PC-3 (cell line): ENCODE data around the gene USH2A. TPM values are rescaled to one million over a fixed set of nuclear protein-coding genes. Genes with fewer than 3 reads are reported as not detected.
"Not testable (repeated sequence)": the region's sequence is repeated elsewhere in the genome, so short reads cannot be mapped to it uniquely, and the experiment has no call there.

ENCODE experiments used
- ATAC-seq: fragments of 200-7000 bp; cut with Tn5 transposase; 2 replicates; pipeline ENCODE4 v1.9.1; 2020; ENCODE audit warnings: mild to moderate bottlenecking, moderate library complexity
- BruUV-seq: library from RNA; stranded (reverse); fragments of 400-500 nt; replicated peaks from 2 replicates; lab custom pipeline; 2021; lab: Mats Ljungman, UMichigan
- CTCF ChIA-PET: fragments of 300-600 bp; sonication (Branson Sonifier 250); formaldehyde crosslinking; loops from one replicate; lab custom pipeline; 2022; ENCODE audit warnings: antibody characterized with exemption; lab: Charles Lee
- POLR2A ChIA-PET: fragments of 300-600 bp; sonication (Branson Sonifier 250); formaldehyde crosslinking; loops from one replicate; lab custom pipeline; 2022; ENCODE audit warnings: antibody characterized with exemption; ENCODE audit not compliant: unreplicated experiment; lab: Charles Lee
- DNase-seq: peaks from one replicate; pipeline ENCODE4 v3.0.0-alpha.2; 2015
- H2AFZ ChIP-seq: fragments of 300-600 bp; sonication (generic); 2 replicates; pipeline ENCODE4 v1.6.0; 2016; ENCODE audit warnings: antibody characterized with exemption, low read length
- H3F3A ChIP-seq: fragments of 300-600 bp; sonication (generic); one replicate; pipeline ENCODE4 v1.6.0; 2017; ENCODE audit warnings: antibody characterized with exemption, low read length, control low read depth, mild to moderate bottlenecking; ENCODE audit not compliant: unreplicated experiment
- H3K27ac ChIP-seq: fragments of 300-600 bp; sonication (generic); 2 replicates; pipeline ENCODE4 v1.5.1; 2016; ENCODE audit warnings: mild to moderate bottlenecking, low read length
- H3K27me3 ChIP-seq: fragments of 300-600 bp; sonication (generic); 2 replicates; pipeline ENCODE4 v1.6.1; 2016; ENCODE audit warnings: low read length, mixed read lengths
- H3K36me3 ChIP-seq: fragments of 300-600 bp; sonication (generic); 2 replicates; pipeline ENCODE4 v1.6.1; 2016; ENCODE audit warnings: low read depth, mixed run types, low read length, mixed read lengths
- H3K4me1 ChIP-seq: fragments of 300-600 bp; sonication (generic); 2 replicates; pipeline ENCODE4 v1.5.1; 2016; ENCODE audit warnings: low read length; ENCODE audit not compliant: insufficient read depth
- H3K4me2 ChIP-seq: fragments of 300-600 bp; sonication (generic); 2 replicates; pipeline ENCODE4 v1.6.0; 2016; ENCODE audit warnings: low read length
- H3K4me3 ChIP-seq: fragments of 300-600 bp; sonication (generic); 2 replicates; pipeline ENCODE4 v1.5.1; 2016; ENCODE audit warnings: mild to moderate bottlenecking, low read length, mixed read lengths
- H3K79me2 ChIP-seq: fragments of 300-600 bp; sonication (generic); 2 replicates; pipeline ENCODE4 v1.6.1; 2017; ENCODE audit warnings: low read length, mixed read lengths
- H3K9ac ChIP-seq: fragments of 300-600 bp; sonication (generic); 2 replicates; pipeline ENCODE4 v1.6.0; 2016; ENCODE audit warnings: mild to moderate bottlenecking, low read length
- H3K9me2 ChIP-seq: fragments of 300-600 bp; sonication (generic); replicated peaks from 2 replicates; pipeline ENCODE4 v1.6.1; 2016; ENCODE audit warnings: mixed run types, low read length, mixed read lengths
- H3K9me3 ChIP-seq: fragments of 300-600 bp; sonication (generic); 2 replicates; pipeline ENCODE4 v1.6.1; 2016; ENCODE audit warnings: low read length, mixed read lengths
- H4K20me1 ChIP-seq: fragments of 300-600 bp; sonication (generic); 2 replicates; pipeline ENCODE4 v1.6.1; 2016; ENCODE audit warnings: low read length, mixed read lengths
- CTCF ChIP-seq: fragments of 300-600 bp; sonication (generic); conservative IDR thresholded peaks from 2 replicates; pipeline ENCODE4 v1.5.1; 2017; ENCODE audit warnings: antibody characterized with exemption, low read depth, mild to moderate bottlenecking, low read length
- EZH2 ChIP-seq: fragments of 300-600 bp; sonication (generic); IDR thresholded peaks from one replicate; pipeline ENCODE4 v1.6.1; 2017; ENCODE audit warnings: antibody characterized with exemption, mild to moderate bottlenecking, low read length; ENCODE audit not compliant: unreplicated experiment
- EZH2phosphoT487 ChIP-seq: fragments of 300-600 bp; sonication (generic); IDR thresholded peaks from 2 replicates; pipeline ENCODE4 v1.6.1; 2018; ENCODE audit warnings: mild to moderate bottlenecking, antibody characterized with exemption, low read length, borderline replicate concordance
- intact Hi-C: fragments of 100-400 bp; cut with micrococcal nuclease; formaldehyde crosslinking; loops from 2 replicates; pipeline ENCODE4 v1.9.0; 2023
- total RNA-seq: library from RNA; depleted of rRNA; stranded (reverse); fragments of >200 nt; gene quantifications from 2 replicates; pipeline ENCODE4 v1.2.3, GENCODE V29; 2014

Gene USH2A
- total RNA-seq, 1 experiment from 2014 or later: not detected

GRCh38 chr1:216350186-216350585, 73.1 kb downstream of the USH2A start:
- intact Hi-C loops: no loop called here
- no peak overlapping the region for H2AFZ ChIP-seq
- H3K9me2 ChIP-seq: no peaks in the 10 kb centered on the region
- POLR2A ChIA-PET: no interaction called here
- H3K79me2 ChIP-seq: no peaks in the 10 kb centered on the region
- no peaks in the 10 kb centered on the region for H3K4me1 ChIP-seq
- BruUV-seq: no TSS peak
- no peak overlapping the region for H3K4me3 ChIP-seq
- H3K9me3 ChIP-seq: no peaks in the 10 kb centered on the region
- H3K27me3 ChIP-seq: no peaks in the 10 kb centered on the region
- H3F3A ChIP-seq: no peaks in the 10 kb centered on the region
- H3K27ac ChIP-seq: no peak overlapping the region
- no peaks in the 10 kb centered on the region for H3K36me3 ChIP-seq
- no peak overlapping the region for H3K4me2 ChIP-seq
- H4K20me1 ChIP-seq: no peaks in the 10 kb centered on the region
- no peak overlapping the region for H3K9ac ChIP-seq
- DNase-seq (no peak), ATAC-seq (no peak)
- CTCF ChIA-PET: no interaction called here
- TF ChIP-seq EZH2phosphoT487 (no peak), CTCF (no peak), EZH2 (no peak)

GRCh38 chr1:216346526-216346925, 76.7 kb downstream of the USH2A start:
- H3K4me1 ChIP-seq: no peaks in the 10 kb centered on the region
- H3K79me2 ChIP-seq: no peaks in the 10 kb centered on the region
- H2AFZ ChIP-seq: no peak overlapping the region
- ChIA-PET POLR2A (no interaction called here), CTCF (no interaction called here)
- ATAC-seq: no peak
- H3K36me3 ChIP-seq: no peaks in the 10 kb centered on the region
- H3F3A ChIP-seq: no peaks in the 10 kb centered on the region
- no peaks in the 10 kb centered on the region for H4K20me1 ChIP-seq
- BruUV-seq: no TSS peak
- no peaks in the 10 kb centered on the region for H3K9me3 ChIP-seq
- no peak overlapping the region for H3K4me3 ChIP-seq
- DNase-seq: no peak
- H3K27ac ChIP-seq: no peak overlapping the region
- no peak for TF ChIP-seq CTCF
- no peak overlapping the region for H3K4me2 ChIP-seq
- no peaks in the 10 kb centered on the region for H3K27me3 ChIP-seq
- intact Hi-C loops: no loop called here
- H3K9me2 ChIP-seq: no peaks in the 10 kb centered on the region
- no peak overlapping the region for H3K9ac ChIP-seq

- H3K4me2 ChIP-seq, H3K9me3 ChIP-seq, ATAC-seq, H3K4me3 ChIP-seq, intact Hi-C loops, H3K9me2 ChIP-seq, H3K79me2 ChIP-seq, DNase-seq, H3K4me1 ChIP-seq, H4K20me1 ChIP-seq, CTCF ChIA-PET, BruUV-seq, H3K27ac ChIP-seq, H3K9ac ChIP-seq, H3K27me3 ChIP-seq, H3K36me3 ChIP-seq, H3F3A ChIP-seq, H2AFZ ChIP-seq, POLR2A ChIA-PET: not testable (repeated sequence)
These were observed 82.7 kb downstream of the USH2A start for GRCh38 chr1:216340542-216340941.
